H1 (cell line): Measurements from ENCODE around the gene MEIS3. TPM values are rescaled to one million over a fixed set of nuclear protein-coding genes. Genes with fewer than 3 reads are reported as not detected.

Experiments
- CTCF ChIA-PET: fragments of 300-600 bp; sonication (Branson Sonifier 250); formaldehyde crosslinking; loops from one replicate; lab custom pipeline; 2021; ENCODE audit not compliant: partially characterized antibody; lab: Charles Lee
- POLR2A ChIA-PET: fragments of 300-600 bp; sonication (Branson Sonifier 250); formaldehyde crosslinking; loops from one replicate; lab custom pipeline; 2021; ENCODE audit warnings: inconsistent platforms; ENCODE audit not compliant: partially characterized antibody; lab: Charles Lee
- DNase-seq, 2 experiments: peaks; one replicate each; pipeline versions ENCODE4 v3.0.0 to v3.0.0-alpha.2; 2010 to 2022; ENCODE audit warnings: low spot score in 2 of 2, low read depth in 1 of 2, mixed read lengths in 1 of 2
- FAIRE-seq: peaks from 2 replicates; lab custom pipeline; 2011; peaks lifted over from hg19 to GRCh38; lab: Jason Lieb, UNC
- H2AFZ ChIP-seq: 2 replicates; pipeline ENCODE4 v1.8.1; 2012; ENCODE audit warnings: low read length, inconsistent platforms
- H2AK5ac ChIP-seq: 2 replicates; pipeline ENCODE4 v1.6.1; 2013; ENCODE audit warnings: low read depth, low read length
- H2BK120ac ChIP-seq: replicated peaks from 2 replicates; pipeline ENCODE3; 2013; ENCODE audit warnings: low read depth, low read length, inconsistent platforms
- H2BK12ac ChIP-seq: 2 replicates; pipeline ENCODE4 v1.6.1; 2013; ENCODE audit warnings: low read depth, low read length
- H2BK15ac ChIP-seq: 2 replicates; pipeline ENCODE4 v1.6.1; 2013; ENCODE audit warnings: low read length
- H2BK20ac ChIP-seq: 2 replicates; pipeline ENCODE4 v1.6.1; 2013; ENCODE audit warnings: low read length
- H2BK5ac ChIP-seq: 2 replicates; pipeline ENCODE4 v1.6.1; 2013; ENCODE audit warnings: low read depth, low read length
- H3K14ac ChIP-seq: 2 replicates; pipeline ENCODE4 v1.6.1; 2013; ENCODE audit warnings: inconsistent platforms; ENCODE audit not compliant: insufficient read length
- H3K18ac ChIP-seq: 2 replicates; pipeline ENCODE4 v1.6.1; 2013; ENCODE audit warnings: low read length; ENCODE audit errors: extremely low read depth
- H3K23ac ChIP-seq: 2 replicates; pipeline ENCODE4 v1.6.1; 2013; ENCODE audit warnings: inconsistent platforms; ENCODE audit not compliant: insufficient read length
- H3K23me2 ChIP-seq: 2 replicates; pipeline ENCODE4 v1.6.1; 2013; ENCODE audit warnings: low read depth, low read length
- H3K27ac ChIP-seq: 2 replicates; pipeline ENCODE4 v1.6.1; 2011; ENCODE audit warnings: low read depth, low read length, inconsistent platforms
- H3K27me3 ChIP-seq, 4 experiments: replicated peaks in 1 of 4; 1 replicate in 1 of 4; 2 replicates in 3 of 4; pipeline versions ENCODE4 v1.6.1 to v1.8.1; 2011 to 2013; ENCODE audit warnings: low read length in 3 of 4, mild to moderate bottlenecking in 3 of 4, inconsistent platforms in 2 of 4, mixed read lengths in 2 of 4, moderate library complexity in 1 of 4; ENCODE audit not compliant: control insufficient read depth in 3 of 4, insufficient read depth in 3 of 4; ENCODE audit errors: extremely low read depth in 1 of 4
- H3K36me3 ChIP-seq, 4 experiments: 2 replicates each; pipeline versions ENCODE4 v1.6.1 to v1.8.1; 2011 to 2013; ENCODE audit warnings: mild to moderate bottlenecking in 4 of 4, low read length in 3 of 4, moderate library complexity in 2 of 4, control low read depth in 1 of 4, inconsistent platforms in 1 of 4; ENCODE audit not compliant: insufficient read depth in 4 of 4, control insufficient read depth in 2 of 4
- H3K4ac ChIP-seq: replicated peaks from 2 replicates; pipeline ENCODE3; 2013; ENCODE audit warnings: low read length, low read depth, mixed read lengths, inconsistent platforms; ENCODE audit not compliant: insufficient read length
- H3K4me1 ChIP-seq, 4 experiments: replicated peaks in 1 of 4; 1 replicate in 1 of 4; 2 replicates in 3 of 4; pipeline versions ENCODE4 v1.6.1 to v1.8.1; 2011 to 2013; ENCODE audit warnings: low read length in 3 of 4, inconsistent platforms in 2 of 4, mixed read lengths in 1 of 4; ENCODE audit not compliant: insufficient read depth in 4 of 4, control insufficient read depth in 3 of 4
- H3K4me2 ChIP-seq, 2 experiments: 2 replicates each; pipeline versions ENCODE4 v1.6.1 to v1.8.1; 2011 to 2013; ENCODE audit warnings: low read depth in 2 of 2, low read length in 2 of 2, control low read depth in 1 of 2, inconsistent platforms in 1 of 2, mild to moderate bottlenecking in 1 of 2; ENCODE audit not compliant: insufficient read depth in 1 of 2
- H3K4me3 ChIP-seq, 4 experiments: fragments of 200-600, 300-600 bp in 1 of 4; sonication (generic), shearing (Covaris generic), sonication (Bioruptor Twin) in 1 of 4; 2 replicates each; pipeline versions ENCODE4 v1.5.1 to v1.8.1; 2011 to 2016; ENCODE audit warnings: low read length in 4 of 4, low read depth in 3 of 4, control low read depth in 2 of 4, inconsistent platforms in 2 of 4, mild to moderate bottlenecking in 2 of 4, mixed read lengths in 1 of 4, moderate library complexity in 1 of 4; ENCODE audit not compliant: insufficient read depth in 2 of 4; ENCODE audit errors: extremely low read depth in 1 of 4
- H3K56ac ChIP-seq: replicated peaks from 2 replicates; pipeline ENCODE3; 2013; ENCODE audit warnings: low read depth, mild to moderate bottlenecking, mixed read lengths, low read length, inconsistent platforms; ENCODE audit not compliant: insufficient read length
- H3K79me1 ChIP-seq: 2 replicates; pipeline ENCODE4 v1.6.1; 2013; ENCODE audit warnings: low read depth, low read length, control low read depth
- H3K79me2 ChIP-seq, 2 experiments: 2 replicates each; pipeline versions ENCODE4 v1.6.1 to v1.8.1; 2012 to 2013; ENCODE audit warnings: low read length in 2 of 2, mild to moderate bottlenecking in 2 of 2, inconsistent platforms in 1 of 2; ENCODE audit not compliant: insufficient read depth in 2 of 2, control insufficient read depth in 1 of 2
- H3K9ac ChIP-seq, 4 experiments: replicated peaks in 1 of 4; 1 replicate in 1 of 4; 2 replicates in 3 of 4; pipeline versions ENCODE4 v1.6.1 to v1.8.1; 2011 to 2013; ENCODE audit warnings: low read depth in 3 of 4, low read length in 3 of 4, control low read depth in 2 of 4, mild to moderate bottlenecking in 2 of 4, moderate library complexity in 2 of 4, inconsistent platforms in 1 of 4; ENCODE audit errors: extremely low read depth in 1 of 4
- H3K9me3 ChIP-seq, 2 experiments: 2 replicates each; pipeline versions ENCODE4 v1.6.1 to v1.8.1; 2012 to 2013; ENCODE audit warnings: mild to moderate bottlenecking in 2 of 2, moderate library complexity in 2 of 2, control low read depth in 1 of 2, inconsistent platforms in 1 of 2, low read depth in 1 of 2, low read length in 1 of 2, mixed read lengths in 1 of 2; ENCODE audit not compliant: insufficient read depth in 2 of 2
- H4K20me1 ChIP-seq, 2 experiments: replicated peaks in 1 of 2; 2 replicates each; pipeline versions ENCODE3 to v1.8.1; 2011 to 2013; ENCODE audit warnings: inconsistent platforms in 2 of 2, low read length in 2 of 2, mild to moderate bottlenecking in 1 of 2; ENCODE audit not compliant: insufficient read depth in 2 of 2, control insufficient read depth in 1 of 2
- H4K5ac ChIP-seq: 2 replicates; pipeline ENCODE4 v1.6.1; 2013; ENCODE audit warnings: low read length, low read depth, mixed read lengths, inconsistent platforms; ENCODE audit not compliant: insufficient read length
- H4K8ac ChIP-seq: 2 replicates; pipeline ENCODE4 v1.8.0; 2013; ENCODE audit warnings: mild to moderate bottlenecking, moderate library complexity, low read length, inconsistent platforms; ENCODE audit not compliant: insufficient read depth; ENCODE audit errors: extremely low read depth
- H4K91ac ChIP-seq: replicated peaks from 2 replicates; pipeline ENCODE3; 2013; ENCODE audit warnings: low read length, mixed read lengths, inconsistent platforms; ENCODE audit not compliant: insufficient read length
- BRCA1 ChIP-seq: IDR thresholded peaks from 2 replicates; pipeline ENCODE4 v1.6.1; 2012; ENCODE audit warnings: low read depth, low read length, improper control_type of control experiment
- GABPA ChIP-seq: IDR thresholded peaks from 2 replicates; pipeline ENCODE4 v1.6.1; 2011; ENCODE audit warnings: mild to moderate bottlenecking, low read length, moderate library complexity, borderline replicate concordance; ENCODE audit not compliant: insufficient read depth
- KDM4A ChIP-seq: IDR thresholded peaks from one replicate; pipeline ENCODE4 v1.7.1; 2012; ENCODE audit warnings: low read depth, mild to moderate bottlenecking, moderate library complexity, low read length, inconsistent platforms; ENCODE audit not compliant: severe bottlenecking
- ZNF274 ChIP-seq: IDR thresholded peaks from 2 replicates; pipeline ENCODE4 v1.7.0; 2012; ENCODE audit warnings: low read length, borderline replicate concordance; ENCODE audit errors: extremely low read depth
- WGBS, 2 experiments: shearing (Covaris generic) in 1 of 2; methylation state at CpG; one replicate each; pipeline versions ENCODE4 v1.1.6 to v1.1.7; 2013 to 2015; ENCODE audit warnings: low lambda C conversion rate in 2 of 2, mixed read lengths in 2 of 2, inconsistent platforms in 1 of 2, low coverage in 1 of 2, missing lambda C conversion rate in 1 of 2; ENCODE audit not compliant: insufficient replicate concordance in 2 of 2, insufficient coverage in 1 of 2, insufficient read length in 1 of 2; ENCODE audit errors: extremely low coverage in 1 of 2, missing lambda C conversion rate in 1 of 2; 5-methylcytosine and 5-hydroxymethylcytosine counted together
- polyA plus RNA-seq, 7 experiments: library from polyadenylated mRNA; depleted of rRNA in 3 of 7; stranded (reverse) in 5 of 7; unstranded in 2 of 7; fragments of >200 nt in 5 of 7; fragments of 200-250 nt in 2 of 7; gene quantifications; 1 replicate in 5 of 7; 2 replicates in 1 of 7; 4 replicates in 1 of 7; pipeline versions ENCODE4 v1.2.1 to v1.2.3, GENCODE V29; 2011 to 2013; ENCODE audit warnings: missing spikeins in 2 of 7, mixed read lengths in 2 of 7
- total RNA-seq: library from RNA; stranded (reverse); fragmentation: NEBNext Ultra II Directional; extraction: Animal tissue kit (Norgen Biotek cat#: 25700); gene quantifications from 2 replicates; pipeline ENCODE4 v1.2.1, GENCODE V29; 2021

MEIS3 gene
- total and polyA plus RNA-seq, 2 of the 8 experiments (the other 6 are each of a cell fraction or from before 2014, with no cell fraction given): 24.5 to 28.2 TPM

DNA sequence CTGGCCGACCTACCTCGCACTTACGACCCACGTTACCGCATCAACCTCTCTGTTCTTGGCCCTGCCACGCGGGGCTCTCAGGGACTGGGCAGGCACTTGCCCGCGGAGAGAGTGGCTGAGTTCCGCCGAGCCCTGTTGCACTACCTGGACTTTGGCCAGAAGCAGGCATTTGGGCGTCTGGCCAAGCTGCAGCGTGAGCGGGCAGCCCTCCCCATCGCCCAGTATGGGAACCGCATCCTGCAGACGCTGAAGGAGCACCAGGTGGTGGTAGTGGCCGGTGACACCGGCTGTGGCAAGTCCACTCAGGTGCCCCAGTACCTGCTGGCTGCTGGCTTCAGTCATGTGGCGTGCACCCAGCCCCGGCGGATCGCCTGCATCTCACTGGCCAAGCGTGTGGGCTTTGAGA, 66.0 kb downstream of the MEIS3 start:
- H2BK120ac ChIP-seq: no peak overlapping the region
- WGBS, 2 experiments: 97% methylated on average over 19 of the region's 24 CpGs; no CpG with 5 or more reads in 1 of the 2 experiments
- H3K79me2 ChIP-seq: peaks cover 0 to 33% of the 10 kb centered on the region in 2 experiments; a peak in 3 of 4 replicates
- no peak overlapping the region for H2AK5ac ChIP-seq
- H4K91ac ChIP-seq: no peak overlapping the region
- no peak overlapping the region for H3K9ac ChIP-seq
- H3K79me1 ChIP-seq: peaks cover 12% of the 10 kb centered on the region
- no peak overlapping the region for H3K14ac ChIP-seq
- no peak overlapping the region for H3K4me2 ChIP-seq
- H2BK5ac ChIP-seq: no peak overlapping the region
- peaks cover 8% of the 10 kb centered on the region for H3K23me2 ChIP-seq
- no peak overlapping the region for H3K18ac ChIP-seq
- DNase-seq (no peak), FAIRE-seq (no peak)
- H3K9me3 ChIP-seq: no peaks in the 10 kb centered on the region
- POLR2A ChIA-PET: interaction anchor here (1.0 kb wide), 1 partner anchor 12 kb away, joined by 3 read pairs; no protein-coding TSS in a partner anchor
- peaks cover 0 to 7% (median 2%) of the 10 kb centered on the region in 4 experiments; a peak in 4 of 7 replicates for H3K4me1 ChIP-seq
- no peak overlapping the region for H2AFZ ChIP-seq
- CTCF ChIA-PET: no interaction called here
- peaks cover 36 to 58% (median 48%) of the 10 kb centered on the region in 4 experiments for H3K36me3 ChIP-seq
- H2BK15ac ChIP-seq: no peak overlapping the region
- H2BK20ac ChIP-seq: no peak overlapping the region
- H4K20me1 ChIP-seq: peaks cover 3 to 10% of the 10 kb centered on the region in 2 experiments
- no peak overlapping the region for H3K4ac ChIP-seq
- H3K23ac ChIP-seq: no peak overlapping the region
- no peak overlapping the region for H4K5ac ChIP-seq
- no peak overlapping the region for H3K56ac ChIP-seq
- H2BK12ac ChIP-seq: no peak overlapping the region
- peaks cover 0 to 1% (median 0%) of the 10 kb centered on the region in 4 experiments; a peak in 2 of 7 replicates for H3K27me3 ChIP-seq
- no peak overlapping the region for H3K27ac ChIP-seq
- H4K8ac ChIP-seq: 0 out of 2 replicates have a peak overlapping the region, but pooled peaks have one; percentile 15
- H3K4me3 ChIP-seq: no peak overlapping the region
- TF ChIP-seq GABPA (no peak), BRCA1 (no peak), KDM4A (no peak), ZNF274 (no peak)
